Stimulated activated naive CD8-positive, alpha-beta T cell treated with anti-CD3 and anti-CD28 coated beads, Interleukin-15, amount 100 ng/mL, for 72 hours (primary cell): ENCODE measurements around the gene DTNBP1.

Experiments
- ATAC-seq: fragments of 150-1000 bp; cut with Tn5 transposase; 2 replicates; pipeline ENCODE4 v1.10.0; 2021; ENCODE audit warnings: mild to moderate bottlenecking, moderate library complexity
- DNase-seq, 2 donors: peaks; one replicate each; pipeline ENCODE4 v3.0.0; 2021 to 2022
- H3K27ac Mint-ChIP-seq, 2 donors: one replicate each; pipeline ENCODE4 v1.8.0; 2022; ENCODE audit warnings: mild to moderate bottlenecking in 2 of 2, mixed read lengths in 2 of 2, moderate library complexity in 2 of 2
- H3K27me3 Mint-ChIP-seq: one replicate; pipeline ENCODE4 v1.8.0; 2022; ENCODE audit warnings: mixed read lengths
- H3K4me1 Mint-ChIP-seq: one replicate; pipeline ENCODE4 v1.8.0; 2022; ENCODE audit warnings: mild to moderate bottlenecking, mixed read lengths
- H3K4me3 Mint-ChIP-seq, 2 donors: one replicate each; pipeline ENCODE4 v1.8.0; 2022; ENCODE audit warnings: mild to moderate bottlenecking in 2 of 2, mixed read lengths in 2 of 2, moderate library complexity in 1 of 2
- H3K9me3 Mint-ChIP-seq, 2 donors: one replicate each; pipeline ENCODE4 v1.8.0; 2022; ENCODE audit warnings: mixed read lengths in 2 of 2

Gene DTNBP1

GRCh38 chr6:15508441-15508871 lies 154.4 kb downstream of the DTNBP1 start:
- H3K27ac Mint-ChIP-seq = no peak overlapping the region
- no peak for ATAC-seq
- H3K4me3 Mint-ChIP-seq = no peak overlapping the region

DNA sequence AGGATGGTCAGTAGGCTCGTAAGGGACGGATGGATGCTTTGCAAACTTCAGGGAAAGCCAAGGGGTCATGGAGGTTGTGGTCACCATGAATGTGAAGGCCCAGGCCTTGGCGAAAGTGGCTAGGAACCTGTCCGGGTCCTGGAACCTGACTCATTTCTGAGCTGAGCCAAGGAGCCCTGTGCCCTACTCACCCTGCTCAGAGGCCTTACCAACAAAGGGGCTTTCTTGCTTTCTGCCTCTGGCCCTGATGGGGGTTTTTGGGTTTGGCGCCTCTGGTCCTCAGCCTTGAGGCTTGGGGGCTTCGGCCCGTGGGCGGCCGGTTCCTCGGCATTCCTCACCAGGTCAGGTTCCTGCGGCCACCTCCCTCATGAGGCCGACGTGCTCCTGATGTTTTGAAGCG lies 155.1 kb downstream of the DTNBP1 start:
- Mint-ChIP-seq H3K4me1 (no peaks in the 10 kb centered on the region), H3K4me3 (no peak overlapping the region), H3K9me3 (no peaks in the 10 kb centered on the region), H3K27me3 (no peaks in the 10 kb centered on the region), H3K27ac (no peak overlapping the region)
- ATAC-seq = no peak
- no peak for DNase-seq

More at GRCh38 chr6:15508441-15508871, 154.4 kb downstream of the DTNBP1 start:
- no peak for DNase-seq
- Mint-ChIP-seq H3K9me3 (no peaks in the 10 kb centered on the region), H3K4me1 (no peaks in the 10 kb centered on the region), H3K27me3 (no peaks in the 10 kb centered on the region)

GRCh38 chr6:15507221-15507620 lies 155.6 kb downstream of the DTNBP1 start:
- no peak overlapping the region for H3K27ac Mint-ChIP-seq
- no peak overlapping the region for H3K4me3 Mint-ChIP-seq
- H3K4me1 Mint-ChIP-seq = no peaks in the 10 kb centered on the region
- no peaks in the 10 kb centered on the region for H3K9me3 Mint-ChIP-seq
- DNase-seq (no peak), ATAC-seq (no peak)
- no peaks in the 10 kb centered on the region for H3K27me3 Mint-ChIP-seq

DNA sequence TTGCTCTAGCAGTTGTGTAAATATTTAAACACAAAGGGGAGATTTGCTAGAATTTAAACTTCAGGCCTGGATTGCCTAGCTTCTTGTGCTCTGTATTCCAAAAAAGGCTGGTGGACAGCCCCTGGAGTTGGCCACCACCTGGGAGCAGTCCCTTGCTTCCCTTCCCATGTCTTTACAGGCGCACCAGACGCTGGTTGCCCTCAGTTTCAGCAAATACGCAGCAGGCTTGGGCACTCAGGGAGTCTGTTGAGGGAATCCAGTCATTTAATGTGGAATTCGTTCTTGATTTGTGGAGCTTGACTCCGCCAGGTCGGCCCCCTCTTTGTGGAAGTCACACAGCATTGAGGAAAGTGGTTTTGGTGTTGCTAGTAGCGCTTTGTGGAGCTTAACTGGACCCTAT lies 156.8 kb downstream of the DTNBP1 start:
- no peak overlapping the region for H3K4me3 Mint-ChIP-seq
- no peaks in the 10 kb centered on the region for H3K27me3 Mint-ChIP-seq
- ATAC-seq (no peak), DNase-seq (no peak)
- H3K4me1 Mint-ChIP-seq = no peaks in the 10 kb centered on the region
- H3K9me3 Mint-ChIP-seq = no peaks in the 10 kb centered on the region
- peak overlapping the region; percentile 25 to 30 for H3K27ac Mint-ChIP-seq

DNA sequence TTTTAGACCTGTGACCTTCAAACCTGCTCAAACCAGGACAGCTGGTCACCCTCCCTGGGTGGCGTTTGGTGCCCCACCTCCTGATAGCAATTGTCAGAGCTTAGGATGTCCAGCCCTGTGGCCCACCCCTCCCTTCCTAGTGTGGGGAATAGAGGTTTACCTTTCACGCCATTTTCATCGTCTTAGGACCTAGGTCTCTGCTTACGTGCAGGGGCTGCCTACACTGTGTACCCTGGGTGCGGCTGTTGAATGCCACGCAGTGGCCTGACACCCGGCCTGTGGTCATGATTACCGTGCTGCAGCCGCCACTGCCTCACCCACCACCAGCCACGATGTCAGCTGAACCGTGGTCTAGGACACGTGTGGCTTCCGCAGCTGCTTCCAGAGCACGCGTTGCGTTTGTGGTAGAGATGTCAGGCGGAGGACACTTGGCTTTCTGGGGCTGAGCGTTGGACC lies 157.3 kb downstream of the DTNBP1 start:
- ATAC-seq = no peak
- Mint-ChIP-seq H3K27ac (peak overlapping the region; percentile 25 to 66), H3K4me1 (no peaks in the 10 kb centered on the region)

GRCh38 chr6:15504581-15505350 lies 158.1 kb downstream of the DTNBP1 start:
- no peak overlapping the region for H3K27ac Mint-ChIP-seq
- H3K9me3 Mint-ChIP-seq = no peaks in the 10 kb centered on the region
- no peaks in the 10 kb centered on the region for H3K27me3 Mint-ChIP-seq
- H3K4me3 Mint-ChIP-seq = no peak overlapping the region
- DNase-seq = no peak
- no peak for ATAC-seq
- H3K4me1 Mint-ChIP-seq = peaks cover 4% of the 10 kb centered on the region

More for the DNA sequence above, 157.3 kb downstream of the DTNBP1 start:
- no peak for DNase-seq
- Mint-ChIP-seq H3K4me3 (no peak overlapping the region), H3K27me3 (no peaks in the 10 kb centered on the region), H3K9me3 (no peaks in the 10 kb centered on the region)

DNA sequence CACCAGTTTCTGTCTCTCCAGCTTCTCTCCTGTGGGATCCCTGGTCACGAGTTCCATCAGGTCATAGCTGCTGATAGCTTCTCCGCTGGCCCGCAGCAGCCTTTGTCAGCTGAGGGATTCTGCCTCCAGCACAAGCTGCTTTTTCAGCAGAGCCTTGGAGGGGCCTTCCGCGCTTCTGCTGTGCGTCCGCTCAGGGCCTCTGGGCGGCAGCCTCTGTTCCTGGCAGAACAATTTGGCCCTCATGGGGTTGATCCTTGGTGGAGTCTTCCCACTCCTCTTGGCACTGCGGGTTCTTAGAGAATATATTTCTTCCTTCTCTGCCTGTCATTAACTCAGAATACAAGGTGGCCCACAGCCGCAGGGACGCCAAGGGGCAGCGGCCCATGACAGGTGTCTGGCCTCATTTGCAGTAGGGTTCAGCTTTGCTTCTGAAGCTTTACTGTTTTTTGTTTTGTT lies 158.8 kb downstream of the DTNBP1 start:
- H3K27ac Mint-ChIP-seq = peak overlapping the region in 1 of 2 donors; percentile 92
- H3K4me1 Mint-ChIP-seq = peaks cover 8% of the 10 kb centered on the region
- no peaks in the 10 kb centered on the region for H3K27me3 Mint-ChIP-seq
- no peaks in the 10 kb centered on the region for H3K9me3 Mint-ChIP-seq
- ATAC-seq (no peak), DNase-seq (no peak)
- no peak overlapping the region for H3K4me3 Mint-ChIP-seq

DNA sequence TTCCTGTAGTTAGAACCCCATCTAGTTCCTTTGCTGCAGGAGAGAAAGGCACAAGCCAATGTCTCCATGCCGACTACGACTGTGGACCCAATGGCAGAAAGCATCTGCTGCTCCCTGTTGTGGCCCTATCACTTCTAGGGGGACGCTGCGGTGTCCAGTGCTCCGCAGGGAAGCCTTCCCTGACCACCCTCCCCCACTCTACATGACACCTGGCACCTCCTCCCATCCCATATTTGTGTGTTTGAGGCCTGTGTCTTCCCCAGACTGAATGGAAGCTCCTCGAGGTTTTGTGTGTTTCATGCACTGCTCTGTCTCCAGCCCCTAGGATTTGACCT lies 159.5 kb downstream of the DTNBP1 start:
- H3K4me1 Mint-ChIP-seq = peaks cover 10% of the 10 kb centered on the region
- no peaks in the 10 kb centered on the region for H3K9me3 Mint-ChIP-seq
- no peak for DNase-seq
- peak overlapping the region in 1 of 2 donors; percentile 12 for H3K27ac Mint-ChIP-seq
- H3K27me3 Mint-ChIP-seq = no peaks in the 10 kb centered on the region
- ATAC-seq = no peak
- no peak overlapping the region for H3K4me3 Mint-ChIP-seq

DNA sequence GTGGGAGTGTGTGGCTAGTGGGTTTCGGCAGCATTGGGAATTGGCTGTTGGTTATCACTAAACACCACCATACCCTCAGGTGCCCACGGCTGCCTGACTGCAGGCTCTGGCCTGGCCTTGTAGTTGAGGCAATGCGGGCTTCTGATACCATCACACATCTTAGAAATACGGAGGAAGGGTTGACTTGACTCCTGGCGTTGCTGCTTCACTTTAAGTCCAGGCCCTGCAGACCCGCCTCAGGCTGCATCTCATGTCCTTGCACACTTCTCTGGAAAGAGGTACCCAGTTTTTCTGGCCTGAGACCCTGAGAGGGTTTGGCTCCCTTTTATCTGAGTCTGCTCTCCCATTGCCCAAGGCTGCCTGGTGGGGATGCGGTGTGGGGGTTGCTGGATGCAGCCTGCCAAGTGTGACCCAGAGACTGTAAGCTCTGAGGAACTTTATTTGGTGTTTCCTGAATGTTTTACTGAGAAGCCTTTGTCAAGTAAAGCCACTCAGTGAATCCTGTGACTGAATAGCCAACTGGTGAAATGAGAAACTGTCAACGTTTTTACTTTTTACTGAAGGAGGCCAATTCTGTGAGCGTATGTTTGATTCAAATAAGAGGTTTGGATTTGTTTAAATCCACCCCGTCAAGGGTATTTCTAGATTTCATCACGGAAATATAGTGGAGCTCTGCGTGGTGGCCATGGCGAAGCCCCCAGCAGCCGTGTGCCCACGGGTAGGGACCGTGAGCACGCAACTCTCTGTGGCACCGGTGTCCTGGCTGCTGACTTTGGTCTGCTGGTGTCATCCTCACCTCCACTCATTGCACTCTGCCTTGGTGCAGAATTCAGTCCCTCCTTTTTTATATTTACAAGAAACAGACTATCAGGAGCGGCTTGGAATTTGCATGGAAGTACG lies 160.1 kb downstream of the DTNBP1 start:
- no peaks in the 10 kb centered on the region for H3K9me3 Mint-ChIP-seq
- H3K27me3 Mint-ChIP-seq = no peaks in the 10 kb centered on the region
- no peak overlapping the region for H3K4me3 Mint-ChIP-seq
- ATAC-seq (no peak), DNase-seq (no peak)
- H3K4me1 Mint-ChIP-seq = peaks cover 16% of the 10 kb centered on the region
- H3K27ac Mint-ChIP-seq = peak overlapping the region in 1 of 2 donors; percentile 67

GRCh38 chr6:15501826-15502445 lies 160.9 kb downstream of the DTNBP1 start:
- H3K9me3 Mint-ChIP-seq = no peaks in the 10 kb centered on the region
- H3K27me3 Mint-ChIP-seq = no peaks in the 10 kb centered on the region
- peak overlapping the region in 1 of 2 donors; percentile 67 for H3K27ac Mint-ChIP-seq
- DNase-seq = no peak
- H3K4me3 Mint-ChIP-seq = no peak overlapping the region
- ATAC-seq = no peak
- peaks cover 17% of the 10 kb centered on the region for H3K4me1 Mint-ChIP-seq

GRCh38 chr6:15500901-15501825 lies 161.7 kb downstream of the DTNBP1 start:
- peak overlapping the region in 1 of 2 donors; percentile 83 for H3K27ac Mint-ChIP-seq
- H3K4me3 Mint-ChIP-seq = no peak overlapping the region
- DNase-seq (no peak), ATAC-seq (no peak)
- H3K27me3 Mint-ChIP-seq = no peaks in the 10 kb centered on the region
- H3K4me1 Mint-ChIP-seq = peaks cover 17% of the 10 kb centered on the region
- H3K9me3 Mint-ChIP-seq = no peaks in the 10 kb centered on the region

DNA sequence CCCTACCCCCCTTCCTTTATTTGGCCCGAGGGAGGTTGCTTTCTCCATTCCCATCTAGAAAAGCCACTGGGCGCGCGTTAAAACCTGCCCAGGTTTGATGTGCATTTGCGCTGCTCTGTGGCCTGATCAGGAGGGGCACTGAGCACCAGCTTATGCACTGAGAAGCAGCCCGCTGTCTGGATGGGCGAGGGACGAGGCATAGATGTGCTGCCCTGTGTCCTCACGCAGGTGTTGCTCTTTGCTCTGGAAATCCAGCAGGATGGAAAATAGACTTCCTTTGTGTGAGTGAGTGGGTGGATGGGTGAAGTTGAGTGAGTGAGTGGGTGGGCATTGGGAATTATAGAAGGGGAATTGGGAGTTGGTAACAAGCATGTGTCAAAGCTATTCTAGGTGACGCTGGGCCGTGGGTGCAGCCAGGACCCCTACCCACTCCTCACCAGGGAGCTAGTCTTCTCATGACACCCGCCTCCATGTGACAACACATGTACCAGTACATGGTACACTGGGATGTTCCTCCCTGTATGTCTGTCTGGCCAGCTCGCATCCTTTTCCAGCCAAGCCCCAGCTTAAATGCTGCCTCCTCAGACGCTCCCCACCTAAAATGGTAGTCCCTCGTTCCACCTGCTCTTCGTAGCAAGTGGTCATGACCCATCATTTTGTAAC lies 162.6 kb downstream of the DTNBP1 start:
- H3K9me3 Mint-ChIP-seq = no peaks in the 10 kb centered on the region
- no peak overlapping the region for H3K4me3 Mint-ChIP-seq
- ATAC-seq = no peak
- H3K4me1 Mint-ChIP-seq = peaks cover 17% of the 10 kb centered on the region
- no peak overlapping the region for H3K27ac Mint-ChIP-seq
- DNase-seq = no peak
- no peaks in the 10 kb centered on the region for H3K27me3 Mint-ChIP-seq

- Mint-ChIP-seq H3K27me3 (no peaks in the 10 kb centered on the region), H3K27ac (peak overlapping the region in 1 of 2 donors; percentile 35), H3K9me3 (no peaks in the 10 kb centered on the region), H3K4me1 (peaks cover 17% of the 10 kb centered on the region), H3K4me3 (no peak overlapping the region)
- no peak for DNase-seq
- ATAC-seq = no peak
These were observed 163.2 kb downstream of the DTNBP1 start for GRCh38 chr6:15499591-15499990.

DNA sequence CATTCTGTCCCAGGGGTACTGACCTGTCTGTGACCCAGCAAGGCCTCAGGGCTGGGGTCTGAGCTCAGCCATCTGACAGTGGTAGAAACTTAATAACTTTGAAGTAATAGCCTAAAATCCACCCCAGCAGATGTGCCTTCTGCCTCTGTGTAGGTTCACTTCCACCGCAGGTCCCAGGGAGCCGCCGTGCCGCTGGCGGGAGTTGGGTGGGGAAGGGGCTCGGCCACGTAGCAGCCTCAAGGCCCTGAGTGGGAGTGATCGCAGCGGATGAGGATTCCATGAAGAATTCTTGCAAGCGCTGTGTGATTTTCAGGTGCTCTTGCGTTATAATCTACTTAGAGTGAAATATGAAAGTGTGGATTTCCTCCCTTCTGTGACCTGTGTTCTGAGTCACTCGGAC lies 163.7 kb downstream of the DTNBP1 start:
- H3K4me3 Mint-ChIP-seq = no peak overlapping the region
- peaks cover 17% of the 10 kb centered on the region for H3K4me1 Mint-ChIP-seq
- H3K27ac Mint-ChIP-seq = peak overlapping the region in 1 of 2 donors; percentile 35
- no peaks in the 10 kb centered on the region for H3K27me3 Mint-ChIP-seq
- no peak for DNase-seq
- no peak for ATAC-seq
- no peaks in the 10 kb centered on the region for H3K9me3 Mint-ChIP-seq
